ENCODE measurements around the gene GALNT7.
A peak's percentile ranks its signal among the peaks of the same experiment; 100 is the strongest.

Gene GALNT7

DNA sequence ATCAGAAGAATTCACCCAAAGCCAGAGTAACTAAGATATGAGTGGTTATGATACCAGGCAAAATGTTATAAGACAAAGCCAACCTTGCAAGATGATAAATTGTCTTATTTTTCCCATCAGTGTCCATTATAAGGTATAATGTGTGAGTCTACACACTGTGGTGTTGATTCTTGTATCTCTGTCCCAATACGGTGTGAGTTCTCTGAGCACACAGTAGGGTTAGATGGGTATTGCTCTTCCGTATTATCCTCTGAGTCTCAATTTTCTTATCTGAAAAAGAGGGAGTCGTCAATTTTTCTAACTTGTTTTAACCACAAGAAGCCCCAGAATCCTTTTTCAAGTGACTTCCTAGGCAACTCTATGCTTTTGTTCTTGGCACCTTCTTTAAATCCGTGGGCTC, 95.6 kb downstream of the GALNT7 start:
- Histone ChIP-seq H3K27me3 (ENCODE audit: insufficient read depth, low read depth) (no peaks in the 10 kb centered on the region), H3K4me2 (peak overlapping the region; percentile 79), H3K79me2 (ENCODE audit: insufficient read depth, low read depth) (peaks cover 69% of the 10 kb centered on the region), H3K27ac (peak overlapping the region; percentile 75), H2AFZ (ENCODE audit: low read depth) (peak overlapping the region; percentile 10; the same call in 1 of the 2 replicates), H3K36me3 (ENCODE audit: insufficient read depth) (no peaks in the 10 kb centered on the region), H3K9ac (peak overlapping the region; percentile 23; the same call in 1 of the 2 replicates), H3K4me3 (IDR thresholded peaks at IDR 0.05; ENCODE audit: insufficient read depth, low read depth, low read length) (no peak overlapping the region), H4K20me1 (ENCODE audit: insufficient read depth) (no peaks in the 10 kb centered on the region), H3K4me1 (ENCODE audit: low read depth, poor library complexity, severe bottlenecking) (peaks cover 71% of the 10 kb centered on the region)
- TF ChIP-seq, protein P1, sequence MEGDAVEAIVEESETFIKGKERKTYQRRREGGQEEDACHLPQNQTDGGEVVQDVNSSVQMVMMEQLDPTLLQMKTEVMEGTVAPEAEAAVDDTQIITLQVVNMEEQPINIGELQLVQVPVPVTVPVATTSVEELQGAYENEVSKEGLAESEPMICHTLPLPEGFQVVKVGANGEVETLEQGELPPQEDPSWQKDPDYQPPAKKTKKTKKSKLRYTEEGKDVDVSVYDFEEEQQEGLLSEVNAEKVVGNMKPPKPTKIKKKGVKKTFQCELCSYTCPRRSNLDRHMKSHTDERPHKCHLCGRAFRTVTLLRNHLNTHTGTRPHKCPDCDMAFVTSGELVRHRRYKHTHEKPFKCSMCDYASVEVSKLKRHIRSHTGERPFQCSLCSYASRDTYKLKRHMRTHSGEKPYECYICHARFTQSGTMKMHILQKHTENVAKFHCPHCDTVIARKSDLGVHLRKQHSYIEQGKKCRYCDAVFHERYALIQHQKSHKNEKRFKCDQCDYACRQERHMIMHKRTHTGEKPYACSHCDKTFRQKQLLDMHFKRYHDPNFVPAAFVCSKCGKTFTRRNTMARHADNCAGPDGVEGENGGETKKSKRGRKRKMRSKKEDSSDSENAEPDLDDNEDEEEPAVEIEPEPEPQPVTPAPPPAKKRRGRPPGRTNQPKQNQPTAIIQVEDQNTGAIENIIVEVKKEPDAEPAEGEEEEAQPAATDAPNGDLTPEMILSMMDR (conservative IDR thresholded peaks at IDR 0.05; ENCODE audit: low read depth, low read length), result no peak

DNA sequence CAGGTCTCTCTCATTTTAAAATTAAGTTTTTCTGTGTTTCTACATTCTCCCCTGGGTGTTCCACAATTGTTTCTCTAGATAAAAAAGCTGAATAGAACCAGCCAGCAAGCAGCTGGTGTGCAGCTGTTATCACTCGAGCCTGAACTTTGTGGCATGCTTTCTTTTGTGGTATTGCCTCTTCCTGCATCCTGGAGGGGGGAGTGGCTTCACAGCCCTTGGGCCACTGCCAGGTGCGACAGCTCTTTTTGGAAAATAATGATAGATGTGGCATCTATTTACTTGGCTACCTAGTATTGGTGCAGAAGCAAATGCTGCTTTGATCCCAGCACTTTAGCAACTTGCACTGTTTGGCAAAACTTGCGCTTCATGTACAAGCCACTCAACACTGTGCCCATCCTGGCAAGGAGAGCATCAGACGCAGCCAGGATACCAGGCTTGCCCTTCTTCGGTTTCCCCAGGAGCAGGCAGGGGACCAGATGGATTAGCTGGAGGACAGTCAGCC, 96.1 kb downstream of the GALNT7 start:
- no peaks in the 10 kb centered on the region for H3K36me3 ChIP-seq (ENCODE audit: insufficient read depth)
- H3K4me1 ChIP-seq (ENCODE audit: low read depth, poor library complexity, severe bottlenecking), result peaks cover 67% of the 10 kb centered on the region
- H3K9ac ChIP-seq, result peak overlapping the region; percentile 23; the same call in 1 of the 2 replicates
- H3K27me3 ChIP-seq (ENCODE audit: insufficient read depth, low read depth), result no peaks in the 10 kb centered on the region
- no peak overlapping the region for H3K4me3 ChIP-seq (IDR thresholded peaks at IDR 0.05; ENCODE audit: insufficient read depth, low read depth, low read length)
- H3K79me2 ChIP-seq (ENCODE audit: insufficient read depth, low read depth), result peaks cover 69% of the 10 kb centered on the region
- TF ChIP-seq, protein P1 (conservative IDR thresholded peaks at IDR 0.05; ENCODE audit: low read depth, low read length), result no peak
- H3K27ac ChIP-seq, result peak overlapping the region; percentile 75
- H4K20me1 ChIP-seq (ENCODE audit: insufficient read depth), result peaks cover 3% of the 10 kb centered on the region; the same call in 1 of the 2 replicates
- H2AFZ ChIP-seq (ENCODE audit: low read depth), result peak overlapping the region; percentile 10; the same call in 1 of the 2 replicates
- peak overlapping the region; percentile 79 for H3K4me2 ChIP-seq

DNA sequence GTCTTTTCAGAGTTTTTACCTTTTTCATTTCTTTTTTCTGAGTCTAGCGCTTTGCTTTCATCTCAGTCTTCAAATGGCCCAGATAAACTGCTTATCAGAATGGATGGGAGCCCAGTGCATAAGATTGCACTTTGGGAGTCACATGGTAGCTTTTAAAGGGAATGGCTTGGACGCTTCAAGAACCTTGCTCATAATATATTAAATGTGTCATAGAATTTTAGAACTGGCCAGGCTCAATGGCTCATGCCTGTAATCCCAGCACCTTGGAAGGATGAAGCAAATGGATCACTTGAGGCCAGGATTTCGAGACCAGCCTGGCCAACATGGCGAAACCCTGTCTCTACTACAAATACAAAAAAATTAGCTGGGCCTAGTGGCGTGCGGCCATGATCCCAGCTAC, 97.1 kb downstream of the GALNT7 start:
- TF ChIP-seq, protein P1 (conservative IDR thresholded peaks at IDR 0.05; ENCODE audit: low read depth, low read length), result no peak
- Histone ChIP-seq H3K36me3 (ENCODE audit: insufficient read depth) (no peaks in the 10 kb centered on the region), H3K27ac (no peak overlapping the region), H3K4me2 (no peak overlapping the region), H3K9ac (no peak overlapping the region), H4K20me1 (ENCODE audit: insufficient read depth) (peaks cover 6% of the 10 kb centered on the region; the same call in 1 of the 2 replicates), H3K27me3 (ENCODE audit: insufficient read depth, low read depth) (no peaks in the 10 kb centered on the region), H3K4me3 (IDR thresholded peaks at IDR 0.05; ENCODE audit: insufficient read depth, low read depth, low read length) (no peak overlapping the region), H3K4me1 (ENCODE audit: low read depth, poor library complexity, severe bottlenecking) (peaks cover 65% of the 10 kb centered on the region), H3K79me2 (ENCODE audit: insufficient read depth, low read depth) (peaks cover 65% of the 10 kb centered on the region), H2AFZ (ENCODE audit: low read depth) (no peak overlapping the region)

DNA sequence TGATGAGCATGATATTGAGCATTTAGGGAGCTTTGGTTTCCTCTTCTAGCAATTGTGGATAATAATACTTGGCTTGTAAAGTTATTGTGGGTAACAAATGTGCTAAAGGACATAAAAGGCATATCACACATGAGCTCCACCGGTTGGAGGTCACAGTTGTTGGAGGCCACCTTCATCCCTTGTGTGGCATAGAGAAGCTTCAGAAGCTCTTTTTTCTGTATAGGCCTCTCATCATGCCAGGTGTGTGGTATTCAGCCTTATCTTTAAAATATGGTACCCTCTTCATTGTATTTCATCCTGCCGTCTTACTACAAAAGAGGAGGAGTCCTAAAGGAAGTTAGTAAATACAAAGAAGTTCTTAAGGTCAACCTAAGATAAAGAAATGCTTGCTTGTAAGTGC, 99.1 kb downstream of the GALNT7 start:
- Histone ChIP-seq H3K4me3 (IDR thresholded peaks at IDR 0.05; ENCODE audit: insufficient read depth, low read depth, low read length) (no peak overlapping the region), H3K4me2 (no peak overlapping the region; the same call in 1 of the 2 replicates), H3K4me1 (ENCODE audit: low read depth, poor library complexity, severe bottlenecking) (peaks cover 46% of the 10 kb centered on the region), H2AFZ (ENCODE audit: low read depth) (no peak overlapping the region), H3K79me2 (ENCODE audit: insufficient read depth, low read depth) (peaks cover 57% of the 10 kb centered on the region), H3K36me3 (ENCODE audit: insufficient read depth) (no peaks in the 10 kb centered on the region), H3K27me3 (ENCODE audit: insufficient read depth, low read depth) (no peaks in the 10 kb centered on the region), H4K20me1 (ENCODE audit: insufficient read depth) (peaks cover 6% of the 10 kb centered on the region; the same call in 1 of the 2 replicates), H3K9ac (no peak overlapping the region), H3K27ac (no peak overlapping the region)
- TF ChIP-seq, protein P1 (conservative IDR thresholded peaks at IDR 0.05; ENCODE audit: low read depth, low read length), result no peak

Data from KMS-11 (cell line).